NOMO-1 (cell line): ENCODE data around the gene IL17D.
A peak's percentile ranks its signal among the peaks of the same experiment; 100 is the strongest.
"Not testable (repeated sequence)": the region's sequence is repeated elsewhere in the genome, so short reads cannot be mapped to it uniquely, and the experiment has no call there.

Source experiments
- DNase-seq, 2 experiments: peaks; one replicate each; lab custom pipeline; 2025; ENCODE audit not compliant: unreplicated experiment in 2 of 2; lab: John Stamatoyannopoulos, UW

IL17D gene

GRCh38 chr13:20702915-20703779 lies at the start of gene IL17D:
TSS of gene IL17D (plus strand) at chr13:20703699. CDS start at chr13:20704002, 303 bp downstream.
- peak in 1 of 2 experiments; percentile 28 for DNase-seq

DNA sequence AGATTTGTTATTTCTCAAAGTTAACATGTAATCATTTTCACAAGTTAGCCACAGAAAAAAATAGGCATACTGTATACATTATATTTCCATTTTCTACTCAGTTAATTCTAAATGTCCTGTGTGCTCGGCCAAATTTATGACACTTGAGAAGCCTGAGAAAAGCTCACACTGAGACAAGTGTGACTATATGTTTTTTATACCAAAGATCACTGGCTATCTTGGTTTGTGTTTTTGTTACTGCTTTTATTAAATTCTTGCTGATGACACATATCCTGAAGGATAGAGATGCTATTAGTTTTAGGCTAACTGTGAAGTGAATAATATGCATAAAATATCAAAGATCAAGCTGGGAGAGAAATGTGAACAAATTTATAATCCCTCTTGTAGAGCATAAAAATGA lies 49.3 kb upstream of the IL17D start:
- no peak for DNase-seq

- DNase-seq: no peak
These were observed 45.0 kb upstream of the IL17D start for GRCh38 chr13:20658451-20659040.

DNA sequence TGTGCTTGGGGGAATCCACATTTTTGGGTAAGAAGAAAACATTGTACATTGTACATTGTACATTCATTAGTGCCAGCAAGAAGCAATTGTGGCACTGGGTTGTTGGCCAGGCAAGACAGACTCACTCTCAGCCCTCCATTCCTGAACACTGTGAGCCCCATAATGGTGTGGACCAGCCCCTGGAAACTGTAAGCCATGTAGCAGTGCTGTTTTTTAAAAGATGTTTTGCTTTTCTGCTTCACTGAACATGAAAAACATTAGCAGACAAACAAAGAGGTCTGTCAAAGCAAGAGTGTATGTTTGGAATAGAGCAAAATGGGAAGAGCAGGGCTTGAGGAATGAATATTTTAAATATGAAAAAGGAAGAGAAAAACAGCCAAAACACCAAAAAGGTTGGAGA lies 39.1 kb upstream of the IL17D start:
- DNase-seq: no peak

GRCh38 chr13:20666948-20667347 lies 36.6 kb upstream of the IL17D start:
- DNase-seq: no peak

- no peak for DNase-seq
These were observed 35.6 kb upstream of the IL17D start for GRCh38 chr13:20667857-20668437.

DNA sequence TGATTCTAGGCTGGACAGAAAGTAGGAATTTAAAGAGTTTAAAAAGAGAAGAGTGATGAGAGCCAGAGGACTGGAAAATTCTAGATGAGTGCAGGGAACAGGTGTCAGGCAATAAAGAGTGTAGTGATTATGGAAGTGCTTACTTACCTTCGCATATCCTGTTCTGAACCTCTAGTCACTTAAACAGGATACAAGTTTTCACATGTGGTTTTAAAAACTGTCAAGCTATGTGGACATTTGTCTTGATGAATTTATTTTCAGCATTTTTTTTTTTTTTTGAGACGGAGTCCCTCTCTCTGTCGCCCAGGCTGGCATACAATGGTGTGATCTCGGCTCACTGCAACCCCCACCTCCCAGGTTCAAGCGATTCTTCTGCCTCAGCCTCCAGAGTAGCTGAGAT lies 34.3 kb upstream of the IL17D start:
- no peak for DNase-seq

DNA sequence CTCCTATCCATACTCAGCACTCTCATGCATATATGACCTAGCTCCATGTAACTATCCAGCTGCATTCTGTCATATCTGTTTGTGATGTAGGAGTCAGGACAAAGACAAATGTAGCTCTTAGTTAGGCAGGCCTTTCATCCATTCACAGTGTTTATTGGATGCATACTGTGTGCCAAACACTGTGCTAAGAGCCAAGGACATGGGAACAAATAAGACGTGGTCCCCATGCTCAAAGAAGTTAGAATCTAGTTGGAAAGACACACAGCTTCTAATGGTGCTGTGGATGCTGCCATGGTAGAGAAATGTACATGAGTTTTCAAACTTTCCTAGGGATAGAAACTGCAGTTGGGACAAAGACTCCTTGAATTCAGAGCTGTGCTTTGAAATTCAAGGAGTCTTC lies 31.7 kb upstream of the IL17D start:
- no peak for DNase-seq

GRCh38 chr13:20672772-20673171 lies 30.7 kb upstream of the IL17D start:
- DNase-seq: no peak

GRCh38 chr13:20673715-20674114 lies 29.8 kb upstream of the IL17D start:
- DNase-seq: no peak

GRCh38 chr13:20676213-20676612 lies 27.3 kb upstream of the IL17D start:
- DNase-seq: no peak

GRCh38 chr13:20678606-20679005 lies 24.9 kb upstream of the IL17D start:
- not testable (repeated sequence) for DNase-seq

DNA sequence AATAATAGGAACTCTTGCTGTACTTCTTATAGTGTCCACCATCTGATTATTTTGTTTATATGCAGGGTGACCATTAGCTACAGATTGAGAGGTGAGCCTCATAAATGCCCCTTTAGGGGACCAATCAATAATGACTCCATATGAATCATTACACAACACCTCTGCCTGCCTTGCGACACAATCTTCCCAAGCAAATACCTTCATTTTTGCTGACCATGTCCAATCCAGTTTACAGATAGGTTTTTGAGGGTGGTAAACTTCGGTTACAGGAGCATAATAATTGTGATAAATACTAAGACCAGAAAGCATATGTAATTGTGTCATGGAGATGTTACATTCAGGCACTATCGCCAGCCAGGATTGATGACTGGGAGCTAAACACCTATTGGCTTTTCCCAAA lies 23.6 kb upstream of the IL17D start:
- no peak for DNase-seq

DNA sequence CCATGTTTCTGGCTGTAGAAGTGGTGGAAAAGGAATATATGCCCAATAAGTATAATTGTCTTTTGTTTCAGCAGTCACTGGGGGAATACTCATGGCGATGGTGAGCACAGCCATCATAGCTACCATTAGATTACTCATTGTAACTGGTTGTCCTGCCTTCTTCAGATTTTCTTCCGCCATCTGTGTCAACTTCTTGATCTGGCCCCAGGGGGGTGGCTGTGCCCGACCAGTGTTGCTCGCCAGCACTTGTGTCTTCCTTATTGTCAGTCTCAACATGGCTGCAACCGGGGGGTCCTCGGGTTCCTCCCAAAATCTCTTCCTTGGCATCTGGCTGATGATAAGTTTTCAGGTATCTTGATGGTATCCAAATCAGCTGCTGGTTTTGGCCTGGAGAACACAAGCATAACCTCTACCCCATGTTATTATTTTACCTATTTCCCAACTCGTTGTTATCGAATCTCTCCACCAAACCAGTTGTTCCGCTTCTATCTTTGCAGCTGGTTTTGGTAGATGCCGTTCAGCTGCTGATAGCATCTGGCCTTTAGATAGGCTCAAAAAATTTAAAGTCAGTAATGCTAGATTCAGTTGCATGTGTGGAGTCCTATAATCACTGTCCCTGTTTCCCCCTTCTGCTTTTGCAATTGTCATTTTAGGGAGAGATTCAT lies 23.0 kb upstream of the IL17D start:
- DNase-seq: no peak

- DNase-seq: not testable (repeated sequence)
These were observed 22.0 kb upstream of the IL17D start for GRCh38 chr13:20681481-20681880.

DNA sequence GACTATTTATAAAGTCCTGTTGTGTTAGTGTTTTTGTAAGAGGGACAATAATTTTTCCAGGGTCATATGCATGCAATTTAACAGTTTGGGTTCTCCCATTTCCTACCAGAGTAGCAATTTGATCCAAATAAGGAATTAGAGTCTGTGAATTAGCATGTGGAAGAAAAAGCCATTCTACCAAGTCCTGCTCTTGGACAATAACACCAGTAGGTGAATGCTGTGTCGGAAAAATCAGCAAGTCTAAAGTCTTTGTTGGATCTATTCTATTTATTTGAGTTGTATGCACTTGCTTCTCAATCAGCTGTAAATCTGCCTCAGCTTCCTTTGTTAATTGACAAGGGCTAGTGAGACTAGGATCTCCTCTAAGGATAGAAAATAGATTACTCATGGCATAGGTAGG lies 21.4 kb upstream of the IL17D start:
- DNase-seq: no peak

DNA sequence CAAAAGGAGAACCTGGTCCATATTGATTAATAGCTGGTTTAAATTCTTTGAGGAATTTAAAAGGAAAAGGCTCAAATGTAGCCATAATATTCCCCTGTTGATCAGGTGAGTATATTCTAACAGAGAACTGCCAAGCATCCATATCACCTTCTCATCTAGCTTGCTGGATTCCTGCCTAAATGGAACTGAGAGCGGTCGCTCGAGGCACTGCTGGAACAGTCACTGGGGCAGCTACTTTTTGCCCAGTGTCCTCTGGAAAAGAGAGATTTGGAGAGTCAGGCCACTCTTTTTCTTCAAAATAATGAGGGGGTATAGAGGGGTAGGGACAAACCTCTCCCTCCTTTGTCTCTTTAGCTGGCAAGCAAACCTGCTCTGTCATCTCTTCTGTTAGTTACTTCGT lies 19.5 kb upstream of the IL17D start:
- no peak for DNase-seq

- DNase-seq: no peak
These were observed 19.0 kb upstream of the IL17D start for GRCh38 chr13:20684546-20684945.

DNA sequence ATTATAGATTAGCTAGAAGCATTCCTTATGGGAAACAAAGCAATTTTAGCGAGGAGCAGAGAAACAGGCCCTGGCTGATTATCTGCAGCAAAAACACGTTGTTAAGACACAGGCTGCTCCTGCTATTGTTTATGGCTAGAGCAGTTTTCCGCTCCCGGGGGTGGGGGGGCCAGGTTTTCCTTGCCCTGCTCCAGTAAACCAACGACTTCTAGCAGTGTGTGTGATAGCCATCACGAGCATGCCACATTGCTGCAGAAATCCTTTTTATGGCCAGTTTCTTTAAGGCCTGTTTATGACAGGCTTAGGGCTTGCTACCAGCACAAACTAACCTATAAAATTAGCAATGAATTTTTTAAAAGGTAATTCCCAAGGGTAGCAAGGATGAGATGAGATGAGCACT lies 18.4 kb upstream of the IL17D start:
- no peak for DNase-seq

DNA sequence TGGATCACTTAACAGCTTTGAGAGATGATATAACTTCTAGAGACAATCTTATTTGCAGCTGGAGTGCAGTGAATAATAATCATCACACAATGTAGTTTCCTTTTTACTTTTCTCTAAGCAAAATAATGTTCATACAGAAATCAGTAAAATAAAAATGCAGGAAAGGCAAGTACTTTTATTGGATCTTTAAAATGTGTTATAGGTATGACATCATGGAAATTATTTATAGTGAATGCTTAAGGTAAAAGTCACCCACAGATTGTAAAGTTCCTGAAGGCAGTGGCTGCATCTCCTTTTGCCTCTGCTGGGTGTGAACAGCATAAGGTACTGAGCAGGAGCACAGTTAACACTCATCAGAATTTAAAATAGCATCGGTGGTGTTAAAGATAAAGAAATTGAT lies 17.3 kb upstream of the IL17D start:
- no peak for DNase-seq

DNA sequence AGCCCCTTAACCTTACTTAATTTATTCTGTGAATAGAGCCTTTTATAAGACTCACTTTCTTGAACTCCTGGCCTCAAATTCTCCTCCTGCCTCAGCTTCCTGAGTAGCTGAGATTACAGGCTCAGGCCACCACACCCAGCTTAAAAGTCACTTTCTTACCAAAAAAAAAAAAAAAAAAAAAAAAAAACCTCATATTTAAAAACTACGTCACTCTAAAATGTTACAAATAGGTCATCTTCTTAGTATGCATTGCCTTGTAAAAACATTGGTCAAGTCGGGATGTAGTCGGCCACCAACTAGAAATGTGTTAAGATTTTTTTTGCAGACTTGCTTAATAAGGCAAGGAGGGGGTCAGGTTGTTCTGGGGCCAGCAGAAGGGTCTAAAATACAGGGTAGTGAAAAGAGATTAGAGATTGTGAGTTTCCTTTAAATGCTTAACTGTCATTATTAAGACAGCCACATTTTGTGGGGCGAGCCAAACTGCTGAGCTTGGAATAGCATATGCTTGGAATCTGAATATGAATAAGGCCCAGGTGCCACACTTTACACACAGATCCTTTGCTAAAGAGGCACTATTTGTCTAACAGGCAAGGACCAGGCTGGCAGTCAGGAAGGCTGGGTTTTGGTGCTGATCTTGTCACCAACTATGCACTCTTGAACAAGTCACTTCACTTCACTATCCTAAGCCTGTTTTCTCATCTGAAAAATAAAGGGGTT lies 16.5 kb upstream of the IL17D start:
- DNase-seq: no peak
